Measurements from ENCODE around the gene LNX1.
"Not testable (repeated sequence)": the region's sequence is repeated elsewhere in the genome, so short reads cannot be mapped to it uniquely, and the experiment has no call there.

Gene LNX1

DNA sequence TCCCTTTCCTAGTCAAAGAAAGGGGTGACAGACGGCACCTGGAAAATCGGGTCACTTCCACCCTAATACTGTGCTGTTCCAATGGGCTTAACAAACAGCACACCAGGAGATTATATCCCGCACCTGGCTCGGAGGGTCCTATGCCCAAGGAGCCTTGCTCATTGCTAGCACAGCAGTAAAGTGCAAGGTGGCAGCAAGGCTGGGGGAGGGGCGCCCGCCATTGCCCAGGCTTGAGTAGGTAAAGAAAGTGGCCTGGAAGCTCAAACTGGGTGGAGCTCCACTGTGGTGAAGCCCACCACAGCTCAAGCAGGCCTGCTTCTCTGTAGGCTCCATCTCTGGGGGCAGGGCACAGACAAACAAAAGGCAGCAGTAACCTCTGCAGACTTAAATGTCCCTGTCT, 124.7 kb downstream of the LNX1 start:
- DNase-seq (ENCODE audit: low read depth in 2 of 2, low spot score in 1 of 2): not testable (repeated sequence)

DNA sequence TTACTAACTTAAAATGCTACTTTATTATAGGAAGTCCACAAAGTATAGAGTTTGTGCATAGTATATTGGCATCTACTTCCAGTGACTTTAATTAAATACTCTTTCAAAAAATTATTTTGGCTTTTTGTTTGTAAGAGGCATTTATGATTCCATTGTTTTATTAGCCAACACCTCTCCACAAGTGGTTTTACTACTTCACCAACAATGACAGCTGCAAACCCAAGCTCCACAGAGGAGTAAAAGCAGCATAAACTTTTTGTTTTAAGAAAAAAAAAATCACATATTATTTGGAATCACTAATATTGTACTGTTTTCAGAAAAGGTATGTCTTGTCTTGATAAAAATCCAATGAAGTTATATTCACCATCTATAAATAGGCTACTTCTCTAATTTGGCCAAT, 125.4 kb downstream of the LNX1 start:
- no peak for DNase-seq (ENCODE audit: low read depth in 2 of 2, low spot score in 1 of 2)

DNA sequence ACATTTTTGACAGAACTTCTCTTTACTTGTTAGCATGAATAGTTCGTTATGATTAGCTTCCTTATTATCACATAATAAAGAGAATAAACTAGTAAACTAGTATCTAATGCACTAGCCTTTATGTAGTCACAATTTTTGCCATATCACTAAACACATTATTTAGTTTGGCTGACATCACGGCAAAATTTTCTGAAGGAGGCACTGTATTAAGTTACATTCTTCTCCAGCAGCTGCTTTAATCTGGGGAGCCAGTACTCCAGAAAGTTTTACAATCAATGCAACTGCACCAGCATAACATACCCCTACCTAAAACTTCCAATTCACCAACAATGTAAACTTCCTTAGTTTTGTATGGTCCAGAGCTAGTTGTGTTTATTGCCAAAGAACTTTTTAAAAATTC, 126.0 kb downstream of the LNX1 start:
- no peak for DNase-seq (ENCODE audit: low read depth in 2 of 2, low spot score in 1 of 2)

DNA sequence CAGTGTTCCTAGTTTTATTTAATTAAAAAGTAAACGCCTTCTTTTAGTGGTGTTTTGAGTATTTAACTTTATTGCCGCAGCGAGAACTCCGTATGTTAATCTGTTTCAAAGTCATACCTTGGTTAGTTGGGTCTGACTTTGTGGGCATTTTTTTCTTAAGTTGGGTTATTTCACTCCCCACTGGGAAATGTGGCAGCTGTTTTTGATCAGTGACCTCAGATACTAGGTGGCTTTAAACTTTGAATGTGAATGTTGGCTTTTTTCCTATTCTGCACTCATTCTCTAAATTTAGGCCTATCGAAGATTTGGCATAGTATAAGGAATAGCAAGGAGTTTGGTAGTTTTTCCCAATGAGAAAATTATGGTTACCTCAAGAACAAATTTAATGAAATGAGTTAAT, 127.9 kb downstream of the LNX1 start:
- no peak for DNase-seq (ENCODE audit: low read depth in 2 of 2, low spot score in 1 of 2)

DNA sequence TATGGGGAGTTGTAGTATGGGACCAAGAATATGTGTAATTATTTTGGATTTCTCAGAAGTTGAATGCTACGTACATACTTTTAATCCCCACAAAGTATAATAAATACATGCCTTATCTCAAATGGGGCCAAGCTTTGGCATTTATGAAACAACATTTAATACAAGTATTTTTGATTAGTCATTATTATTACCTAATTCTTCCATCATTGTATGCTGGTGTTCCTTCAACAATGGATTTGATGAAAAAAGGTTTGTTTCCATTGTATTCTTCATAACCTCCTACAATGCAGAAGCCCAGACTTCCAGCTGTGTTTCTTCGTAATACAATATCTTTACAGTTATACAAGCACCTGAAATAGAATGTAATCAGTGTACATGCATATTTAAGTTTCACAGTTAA, 130.0 kb downstream of the LNX1 start:
- DNase-seq (ENCODE audit: low read depth in 2 of 2, low spot score in 1 of 2): no peak

DNA sequence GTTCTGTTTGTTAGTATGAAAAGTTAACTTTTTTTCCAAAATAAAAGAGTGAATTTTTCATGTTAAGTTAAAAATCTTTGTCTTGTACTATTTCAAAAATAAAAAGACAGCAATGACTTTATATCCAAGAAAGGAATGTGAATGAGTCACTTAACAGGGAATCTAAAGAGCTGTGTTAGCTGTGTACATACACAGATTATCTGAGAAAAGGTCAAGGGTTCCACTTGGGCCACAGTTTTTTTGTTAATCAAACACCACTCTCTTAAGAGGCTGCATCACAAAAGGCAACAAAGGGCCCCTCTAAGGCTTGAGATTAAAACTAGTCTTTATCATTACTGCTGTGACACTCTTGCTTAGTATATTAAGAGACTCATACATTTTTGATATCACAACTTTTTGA, 131.7 kb downstream of the LNX1 start:
- DNase-seq (ENCODE audit: low read depth in 2 of 2, low spot score in 1 of 2): no peak

DNA sequence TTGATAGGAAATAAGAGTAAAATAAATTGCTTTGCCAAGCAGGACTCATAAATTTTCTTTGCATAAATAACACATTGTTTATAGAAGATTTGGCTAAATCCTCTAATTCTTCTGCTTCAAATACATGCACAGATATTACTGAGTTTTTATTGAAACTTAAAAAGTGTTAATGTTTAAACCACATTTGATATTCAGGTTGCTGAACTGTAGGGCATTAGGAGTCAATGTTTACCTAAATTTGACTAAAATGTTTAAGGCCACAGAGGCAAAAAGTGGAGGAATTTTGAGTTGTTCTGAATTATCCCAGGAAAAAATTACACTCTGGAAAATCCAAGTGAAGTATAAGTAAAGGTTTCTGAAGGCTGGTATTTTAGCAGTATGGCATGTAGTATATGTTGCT, 135.1 kb downstream of the LNX1 start:
- no peak for DNase-seq (ENCODE audit: low read depth in 2 of 2, low spot score in 1 of 2)

DNA sequence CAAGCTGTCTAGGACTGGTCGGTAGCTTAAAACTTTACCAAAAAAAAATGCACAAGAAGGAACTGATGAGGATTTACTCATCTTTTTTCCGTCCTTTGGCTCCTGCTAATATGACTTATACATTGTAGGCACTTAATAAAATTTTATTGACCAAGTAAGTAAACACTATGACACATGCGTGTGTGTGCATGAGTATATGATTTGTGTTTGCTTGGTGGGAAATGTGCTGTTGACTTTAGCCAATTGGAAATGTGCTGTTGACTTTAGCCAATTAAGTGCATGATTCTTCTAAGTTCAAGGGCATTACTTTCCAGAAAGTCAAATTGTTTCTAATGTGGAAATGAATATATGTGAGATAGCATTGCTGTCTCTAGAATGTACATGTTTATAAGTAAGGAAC, 135.5 kb downstream of the LNX1 start:
- DNase-seq (ENCODE audit: low read depth in 2 of 2, low spot score in 1 of 2): no peak

DNA sequence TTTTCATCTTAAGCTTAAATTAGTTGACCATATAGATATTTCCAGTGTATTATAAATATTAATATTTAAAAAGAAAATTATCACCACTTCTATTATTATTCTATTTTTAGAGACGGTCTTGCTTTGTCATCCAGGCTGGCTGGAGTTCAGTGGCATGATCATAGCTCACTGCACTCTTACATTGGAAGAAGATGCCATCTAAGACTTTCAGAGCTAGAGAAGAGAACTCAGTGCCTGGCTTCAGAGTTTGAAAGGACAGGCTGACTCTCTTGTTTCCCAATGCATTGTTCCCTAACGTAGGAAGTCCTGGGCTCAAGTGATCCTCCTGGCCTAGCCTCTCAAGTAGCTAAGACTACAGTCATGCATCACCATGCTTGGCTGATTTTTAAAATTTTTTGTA, 137.9 kb downstream of the LNX1 start:
- no peak for DNase-seq (ENCODE audit: low read depth in 2 of 2, low spot score in 1 of 2)

DNA sequence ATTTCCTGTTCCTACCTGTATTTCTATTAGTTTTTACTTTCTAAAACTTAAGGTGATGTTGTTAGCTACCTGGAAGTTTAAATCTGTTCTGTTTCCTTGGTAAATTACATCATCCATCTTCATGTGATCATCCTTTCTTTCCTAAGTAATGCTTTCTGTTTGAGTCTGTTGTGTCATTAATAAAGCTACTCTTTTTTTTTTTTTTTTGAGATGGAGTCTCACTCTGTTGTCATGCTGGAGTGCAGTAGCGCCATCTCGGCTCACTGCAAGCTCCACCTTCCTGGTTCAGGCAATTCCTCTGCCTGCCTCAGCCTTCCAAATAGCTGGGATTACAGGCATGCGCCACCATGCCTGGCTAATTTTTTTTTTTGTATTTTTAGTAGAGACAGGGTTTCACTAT, 140.5 kb downstream of the LNX1 start:
- DNase-seq (ENCODE audit: low read depth in 2 of 2, low spot score in 1 of 2): no peak

DNA sequence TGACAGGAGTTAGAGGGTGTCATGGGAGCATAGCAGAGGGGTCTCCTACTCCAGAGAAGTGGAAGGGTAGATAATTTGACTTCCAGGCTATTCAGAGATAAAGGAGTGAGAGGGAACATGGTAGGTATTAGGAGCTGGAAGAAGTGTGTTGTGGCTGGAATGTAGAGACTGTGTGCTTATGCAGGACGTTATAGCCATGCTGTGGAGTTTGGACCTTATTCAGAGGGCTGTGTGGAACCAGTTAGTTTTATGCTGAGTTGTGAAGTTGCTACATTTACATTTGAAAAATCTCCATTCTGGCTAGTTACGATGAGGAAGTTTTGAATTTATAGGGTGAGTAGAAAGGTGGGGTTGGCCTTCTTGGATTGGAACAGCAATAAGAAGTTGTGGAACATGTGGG, 146.3 kb downstream of the LNX1 start:
- DNase-seq (ENCODE audit: low read depth in 2 of 2, low spot score in 1 of 2): no peak

DNA sequence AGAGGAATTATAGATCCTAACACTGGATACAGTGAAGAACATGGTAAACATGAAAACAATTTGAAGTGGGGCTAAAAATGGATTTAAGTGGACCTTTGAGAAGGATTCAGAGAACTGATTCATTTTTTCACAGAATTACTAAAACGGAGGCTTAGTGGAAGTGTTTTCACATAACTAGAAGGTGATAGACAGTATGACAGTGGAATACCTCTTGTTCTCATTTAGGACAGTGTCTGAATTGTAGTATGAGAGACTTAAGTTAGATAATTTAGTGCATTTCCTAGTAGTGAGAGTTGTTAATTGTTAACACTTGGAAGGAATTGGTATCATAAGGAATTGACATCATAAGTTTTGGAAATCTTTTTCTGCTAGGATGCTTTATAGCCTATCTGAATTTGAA, 149.7 kb downstream of the LNX1 start:
- no peak for DNase-seq (ENCODE audit: low read depth in 2 of 2, low spot score in 1 of 2)

DNA sequence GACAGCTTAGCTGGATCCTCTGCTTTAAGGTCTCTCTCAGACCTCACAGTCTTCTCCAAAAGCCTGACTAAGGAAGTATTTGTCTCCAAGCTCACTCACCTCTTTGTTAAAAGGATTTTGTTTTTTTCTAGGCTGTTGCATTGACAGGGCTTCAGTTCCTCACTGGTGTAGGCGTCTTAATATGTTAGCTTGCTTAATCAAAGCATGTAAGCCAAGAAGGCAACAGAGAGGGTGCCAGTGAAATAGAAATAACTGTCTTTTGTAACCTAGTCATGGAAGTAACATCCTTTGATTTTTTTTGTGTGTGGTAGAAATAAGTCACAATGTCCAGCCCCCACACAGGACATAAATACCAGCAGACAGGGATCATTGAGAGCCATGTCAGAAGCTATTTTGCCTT, 155.0 kb downstream of the LNX1 start:
- DNase-seq (ENCODE audit: low read depth in 2 of 2, low spot score in 1 of 2): no peak

DNA sequence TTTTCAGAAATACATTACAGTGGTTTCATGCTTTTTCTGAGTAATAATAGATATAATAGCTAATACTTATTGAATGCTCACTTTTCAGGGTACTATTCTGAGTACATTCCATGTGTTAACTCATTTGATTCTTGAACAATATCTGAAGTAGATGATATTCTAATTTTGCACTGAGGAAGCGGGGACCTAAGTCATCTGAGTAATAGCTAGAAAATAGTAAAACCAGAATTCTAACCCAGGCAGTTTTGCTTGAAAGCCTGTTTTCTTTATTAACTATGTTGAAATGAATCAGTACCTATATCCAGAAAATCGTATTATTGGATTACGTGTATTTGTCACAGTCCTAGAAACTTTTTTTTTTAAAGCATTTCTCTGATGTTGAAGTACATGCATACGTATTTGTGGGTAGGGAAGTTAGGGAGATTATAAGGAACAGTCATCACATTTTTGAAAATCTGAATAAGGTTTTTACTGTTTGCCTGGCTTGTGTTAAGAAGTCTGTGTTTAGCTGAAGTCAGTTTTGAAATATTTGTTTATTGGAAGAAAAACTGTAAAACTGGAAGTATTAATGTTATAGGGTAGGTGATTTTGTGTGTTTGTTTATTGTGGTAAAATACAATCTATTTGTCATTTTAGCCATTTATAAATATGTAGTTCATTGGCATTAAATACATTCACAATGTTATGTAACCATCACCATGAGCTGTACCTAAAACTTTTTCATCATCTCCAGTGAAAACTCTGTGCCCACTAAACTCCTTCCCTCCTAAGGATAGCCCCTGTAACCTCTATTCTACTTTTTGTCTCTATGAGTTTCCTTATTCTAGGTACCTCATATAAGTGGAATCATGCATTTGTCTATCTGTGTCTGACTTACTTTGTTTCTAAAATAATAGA, 158.5 kb downstream of the LNX1 start:
- no peak for DNase-seq (ENCODE audit: low read depth in 2 of 2, low spot score in 1 of 2)

DNA sequence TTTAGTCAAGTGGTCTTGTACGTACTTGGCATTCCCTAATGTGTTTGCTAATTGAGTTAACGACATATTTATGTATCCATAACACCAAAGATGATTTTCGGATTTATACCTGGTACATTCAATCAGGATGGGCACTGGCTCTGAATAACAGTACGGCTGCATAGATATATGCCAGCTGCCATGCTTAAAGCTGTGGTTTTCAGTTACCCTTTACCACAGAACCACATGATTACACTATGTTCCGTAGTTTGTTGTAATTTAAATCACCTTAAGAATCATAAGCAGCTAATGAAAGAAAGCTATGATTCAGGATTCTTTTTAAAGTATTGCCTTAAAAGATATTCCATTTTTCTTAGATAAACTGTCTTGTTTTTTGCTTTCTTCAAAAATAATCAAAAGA, 160.2 kb downstream of the LNX1 start:
- no peak for DNase-seq (ENCODE audit: low read depth in 2 of 2, low spot score in 1 of 2)

DNA sequence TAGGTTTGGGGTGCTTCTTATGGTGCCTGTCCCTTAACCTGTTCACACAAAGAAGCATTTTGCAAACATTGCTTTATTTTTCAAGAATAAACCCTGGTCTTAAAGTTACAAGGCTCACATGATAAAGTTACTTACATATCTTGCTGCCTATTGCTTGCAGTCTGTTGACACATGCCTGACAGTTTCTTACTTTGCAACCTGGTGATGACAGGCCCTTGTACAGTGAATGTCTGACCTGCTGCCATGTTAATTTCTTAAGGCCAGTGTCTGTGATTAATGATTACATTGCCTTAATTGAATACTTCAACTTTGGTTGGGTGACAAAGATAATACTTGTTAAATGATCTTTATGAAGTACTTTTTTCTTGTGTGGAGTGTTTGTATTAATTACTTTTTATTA, 163.9 kb downstream of the LNX1 start:
- DNase-seq (ENCODE audit: low read depth in 2 of 2, low spot score in 1 of 2): no peak

DNA sequence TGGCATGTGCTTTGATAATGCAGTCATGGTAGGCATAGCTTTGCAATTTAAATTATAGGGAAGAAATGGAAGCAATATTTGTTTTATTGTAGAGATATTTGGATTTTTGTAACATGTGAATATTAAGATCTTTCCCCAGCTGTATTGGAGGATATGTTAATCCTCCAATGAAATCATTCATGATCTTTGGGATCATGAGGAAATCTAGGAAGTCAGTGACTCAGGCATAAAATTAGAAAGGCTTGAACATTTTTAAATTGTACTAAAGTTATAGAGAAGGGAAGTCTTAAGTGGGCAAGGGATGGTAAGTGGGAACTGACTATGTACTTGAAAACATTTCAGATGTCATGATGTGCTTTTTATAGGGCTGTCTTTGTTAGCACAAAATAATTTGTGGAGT, 167.0 kb downstream of the LNX1 start:
- no peak for DNase-seq (ENCODE audit: low read depth in 2 of 2, low spot score in 1 of 2)

DNA sequence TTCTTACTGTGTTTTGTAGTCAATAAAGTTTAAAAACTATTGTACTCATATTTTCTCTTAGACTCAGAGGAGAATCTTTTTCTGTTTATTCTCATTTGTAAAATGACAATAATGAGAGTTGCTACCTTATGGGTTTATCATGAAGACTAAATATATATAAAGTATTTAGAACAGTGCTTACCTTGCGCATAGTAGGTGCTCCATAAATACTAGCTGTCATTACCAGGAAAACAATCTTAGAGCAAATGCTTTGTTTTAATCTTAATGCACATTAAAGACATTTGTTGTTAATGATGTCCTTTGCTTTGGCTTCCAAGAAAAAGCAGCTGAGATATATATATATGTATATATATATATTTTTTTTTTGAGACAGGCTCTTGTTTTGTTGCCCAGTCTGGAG, 168.9 kb downstream of the LNX1 start:
- no peak for DNase-seq (ENCODE audit: low read depth in 2 of 2, low spot score in 1 of 2)

DNA sequence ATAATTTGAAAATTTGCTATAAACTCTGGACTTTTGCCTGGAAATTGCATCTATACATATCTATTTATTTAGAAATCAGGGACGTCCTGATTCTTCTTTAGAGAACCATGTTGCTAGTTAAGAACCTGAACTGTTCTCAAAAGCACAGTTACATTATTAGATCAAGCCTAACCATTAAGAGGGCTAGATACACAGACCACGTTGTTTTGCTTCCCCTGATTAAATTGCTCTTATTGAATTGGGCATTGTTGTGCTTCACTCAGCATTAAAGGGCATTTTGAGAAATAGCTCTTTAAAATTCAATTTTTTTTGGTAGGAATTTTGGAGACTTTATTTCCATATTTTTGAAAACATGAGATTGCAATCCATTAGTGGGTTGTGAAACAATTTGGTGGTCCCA, 169.5 kb downstream of the LNX1 start:
- DNase-seq (ENCODE audit: low read depth in 2 of 2, low spot score in 1 of 2): no peak

DNA sequence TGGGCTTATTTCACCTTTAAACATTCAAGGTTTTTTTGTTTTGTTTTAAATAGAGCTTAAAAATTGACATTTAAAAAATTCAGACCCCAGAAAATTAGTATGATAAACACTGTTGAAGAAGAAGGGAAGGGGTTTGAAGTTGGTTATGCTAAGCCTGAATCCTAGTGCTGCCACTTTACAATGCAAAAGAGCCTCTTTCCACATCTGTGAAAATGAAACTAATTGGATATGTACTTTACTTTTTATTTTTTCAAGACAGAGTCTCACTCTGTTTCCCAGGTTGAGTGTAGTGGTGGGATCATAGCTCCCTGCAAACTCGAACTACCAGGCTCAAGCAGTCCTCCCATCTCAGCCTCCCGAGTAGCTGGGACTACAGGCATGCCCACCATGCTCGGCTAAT, 172.1 kb downstream of the LNX1 start:
- DNase-seq (ENCODE audit: low read depth in 2 of 2, low spot score in 1 of 2): no peak

DNA sequence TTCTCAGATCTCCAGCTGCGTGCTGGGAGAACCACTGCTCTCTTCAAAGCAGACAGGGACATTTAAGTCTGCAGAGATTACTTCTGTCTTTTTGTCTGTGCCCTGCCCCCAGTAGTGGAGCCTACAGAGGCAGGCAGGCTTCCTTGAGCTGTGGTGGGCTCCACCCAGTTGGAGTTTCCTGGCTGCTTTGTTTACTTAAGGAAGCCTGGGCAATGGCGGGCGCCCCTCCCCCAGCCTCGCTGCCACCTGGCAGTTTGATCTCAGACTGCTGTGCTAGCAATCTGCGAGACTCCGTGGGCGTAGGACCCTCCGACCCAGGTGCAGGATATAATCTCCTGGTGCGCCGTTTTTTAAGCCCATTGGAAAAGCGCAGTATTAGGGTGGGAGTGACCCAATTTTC, 181.8 kb downstream of the LNX1 start:
- DNase-seq (ENCODE audit: low read depth in 2 of 2, low spot score in 1 of 2): not testable (repeated sequence)
